ENCODE measurements around the gene LIMS1.
"Not testable (repeated sequence)": the region's sequence is repeated elsewhere in the genome, so short reads cannot be mapped to it uniquely, and the experiment has no call there.

LIMS1 gene

GRCh38 chr2:108589372-108589771 lies 55.1 kb downstream of the LIMS1 start:
- DNase-seq, result no peak

DNA sequence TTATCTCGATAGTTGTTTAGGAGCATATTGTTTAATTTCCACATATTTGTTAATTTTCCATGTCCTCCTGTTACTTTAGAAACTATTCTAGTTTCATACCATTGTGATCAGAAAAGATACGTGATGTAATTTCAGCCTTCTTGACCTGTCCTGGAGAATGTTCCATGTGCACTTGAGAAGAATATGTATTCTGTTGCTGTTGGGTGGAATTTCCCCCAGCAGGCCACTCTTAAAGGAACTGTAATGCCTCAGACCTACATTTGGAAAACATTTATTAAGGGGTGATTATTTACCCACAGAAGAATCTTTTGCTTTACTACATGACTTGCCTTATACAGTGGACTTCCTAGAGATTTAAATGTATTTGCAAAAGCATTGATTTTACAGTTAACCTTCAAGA lies 55.5 kb downstream of the LIMS1 start:
- no peak for DNase-seq

- no peak for DNase-seq
Observed at GRCh38 chr2:108591163-108591562, 56.9 kb downstream of the LIMS1 start.

DNA sequence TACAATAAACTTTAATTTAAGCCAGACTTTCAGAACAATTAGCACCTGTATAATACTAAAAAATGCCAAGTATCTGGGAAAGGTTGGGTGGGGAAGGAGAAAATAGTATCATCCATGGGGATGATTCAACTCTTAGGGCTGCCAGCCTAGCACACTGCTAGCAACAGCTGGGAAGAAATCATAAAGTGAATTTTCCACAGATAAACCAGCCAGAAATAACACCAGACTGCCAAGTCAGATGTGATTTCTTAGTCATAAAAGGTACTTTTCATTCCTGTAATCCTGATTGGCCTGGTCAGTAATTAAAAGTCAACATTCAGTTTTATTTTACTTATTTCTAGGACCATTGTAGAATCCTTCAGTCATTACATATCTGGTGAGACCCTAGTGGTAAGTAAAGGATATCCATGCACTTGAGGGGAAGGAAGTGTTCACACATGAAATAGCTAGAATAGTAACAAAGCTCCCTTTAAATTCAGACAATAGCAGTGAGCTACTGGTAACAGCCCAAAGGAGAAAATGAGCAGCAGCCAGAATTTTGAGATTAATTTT lies 59.4 kb downstream of the LIMS1 start:
- DNase-seq, result no peak

DNA sequence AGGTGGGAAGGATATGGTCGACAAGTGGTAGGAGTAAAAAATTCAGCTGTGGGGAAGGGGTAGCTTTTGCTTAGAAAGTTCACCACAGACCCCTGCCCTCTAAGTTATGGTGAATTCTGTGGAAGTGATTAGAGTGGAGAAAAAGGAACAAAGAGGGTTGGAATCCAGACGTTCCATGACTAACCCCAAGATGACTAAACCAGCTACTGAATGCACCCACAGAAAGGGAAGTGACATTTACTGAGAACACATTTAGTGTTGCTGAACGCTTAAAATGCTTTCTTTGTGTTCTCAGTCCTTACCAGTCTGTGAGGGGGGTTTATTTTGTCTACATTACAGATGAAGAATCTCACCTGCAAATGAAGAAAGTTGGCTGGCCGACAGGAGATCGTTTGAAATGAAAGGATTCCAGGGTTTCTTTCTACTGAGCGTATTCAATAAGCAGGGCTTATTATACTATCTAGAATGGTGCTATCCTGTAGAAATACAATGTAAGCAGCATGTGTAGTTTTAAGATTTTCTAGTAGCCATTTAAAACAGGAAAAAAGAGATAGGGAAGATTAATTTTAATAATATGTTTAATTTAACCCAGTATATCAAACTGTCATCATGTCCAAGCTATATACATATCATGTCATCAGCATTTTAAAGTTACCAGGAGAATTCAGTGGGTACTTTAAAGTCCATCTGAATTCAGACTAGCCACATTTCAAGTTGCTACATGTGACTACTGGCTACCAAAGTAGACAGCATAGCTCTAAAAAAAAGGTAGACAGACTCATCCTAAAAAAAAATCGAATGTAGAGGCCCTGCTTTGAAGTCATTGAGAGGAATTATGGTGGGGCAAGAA lies 60.1 kb downstream of the LIMS1 start:
- DNase-seq, result no peak

DNA sequence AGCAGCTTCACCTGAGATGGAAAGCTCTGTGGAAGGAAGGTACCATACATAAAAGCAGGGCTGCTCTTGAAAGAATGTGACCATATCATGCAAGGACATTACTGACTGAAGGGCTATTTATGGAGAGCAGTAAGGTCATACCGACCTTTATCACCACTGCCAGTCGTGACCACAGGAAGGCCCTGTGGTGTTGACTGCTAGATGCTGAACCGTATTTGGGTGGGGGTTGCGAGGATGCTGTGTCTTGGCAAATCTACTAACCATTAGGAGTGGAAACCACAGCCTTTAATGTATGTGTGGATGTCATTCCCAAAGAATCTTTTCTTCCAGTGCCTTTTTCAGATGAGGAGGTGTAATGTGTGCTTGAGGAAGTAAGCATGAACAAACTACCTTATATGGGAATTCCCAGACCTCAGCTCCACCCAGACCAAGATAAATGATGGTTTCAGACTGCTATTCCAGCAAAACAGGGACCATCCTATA lies 60.8 kb downstream of the LIMS1 start:
- DNase-seq, result no peak

DNA sequence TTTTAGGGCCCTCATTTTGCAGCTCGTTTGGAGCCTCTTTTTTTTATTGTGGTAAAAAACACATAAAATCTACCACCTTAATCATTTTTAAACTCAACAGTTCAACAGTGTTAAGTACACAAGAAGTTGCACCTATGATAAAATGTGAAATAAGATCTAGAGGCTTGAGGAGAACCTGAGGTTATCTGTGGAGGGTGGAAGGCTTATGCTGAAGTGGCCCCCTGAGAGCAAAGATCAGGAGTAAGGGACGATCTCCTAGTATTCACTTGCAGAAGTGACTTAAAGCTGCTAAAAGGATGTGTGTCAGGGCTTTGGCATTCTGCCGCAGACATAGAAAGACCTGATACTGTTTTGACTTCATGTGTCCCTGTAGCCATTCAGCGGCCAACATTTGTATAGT lies 61.5 kb downstream of the LIMS1 start:
- not testable (repeated sequence) for DNase-seq

DNA sequence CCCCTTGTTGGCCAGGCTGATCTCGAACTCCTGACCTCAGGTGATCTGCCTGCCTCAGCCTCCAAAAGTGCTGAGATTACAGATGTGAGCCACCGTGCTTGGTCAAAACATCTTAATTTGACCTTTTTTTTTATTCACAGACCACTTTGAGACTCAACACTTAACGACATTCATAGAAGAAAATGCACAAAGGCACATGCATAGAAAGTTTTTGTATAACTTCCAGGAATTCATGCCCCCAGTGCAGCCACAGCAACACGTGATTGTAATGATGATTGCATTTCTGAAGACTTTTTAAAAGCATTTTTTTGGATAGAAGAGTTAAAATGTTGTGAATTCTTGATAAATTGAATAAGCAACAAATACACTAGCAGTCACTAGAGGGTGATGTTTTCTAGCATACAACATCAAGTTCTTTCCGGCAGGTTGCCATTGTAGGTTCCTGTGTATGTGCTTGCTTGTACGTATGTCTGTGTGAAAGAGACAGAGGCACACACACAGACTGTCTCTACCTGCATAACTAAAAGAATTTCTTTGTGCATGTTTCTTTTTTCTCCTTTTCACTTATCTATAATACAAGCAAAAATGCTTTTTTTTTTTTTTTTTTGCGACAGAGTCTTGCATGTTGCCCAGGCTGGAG lies 63.0 kb downstream of the LIMS1 start:
- DNase-seq, result not testable (repeated sequence)

DNA sequence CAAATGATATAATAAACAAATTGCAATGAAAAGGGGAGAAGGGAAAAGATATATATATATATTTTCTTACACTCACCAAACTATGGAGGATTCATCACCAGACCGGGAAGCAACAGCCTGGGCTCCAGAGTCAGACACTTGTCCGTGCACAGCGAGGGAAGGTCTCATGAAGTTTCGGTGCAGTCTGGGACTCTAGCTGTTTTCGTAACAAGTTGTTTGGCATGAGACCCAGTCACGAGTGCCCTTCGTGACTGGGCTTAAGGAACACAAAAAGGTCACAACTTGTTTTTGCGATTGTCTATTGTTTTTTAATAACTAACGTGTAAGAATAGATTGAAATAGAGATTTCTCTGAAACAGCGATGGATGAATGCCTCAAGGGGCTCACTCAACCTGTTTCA lies 66.9 kb downstream of the LIMS1 start:
- not testable (repeated sequence) for DNase-seq

DNA sequence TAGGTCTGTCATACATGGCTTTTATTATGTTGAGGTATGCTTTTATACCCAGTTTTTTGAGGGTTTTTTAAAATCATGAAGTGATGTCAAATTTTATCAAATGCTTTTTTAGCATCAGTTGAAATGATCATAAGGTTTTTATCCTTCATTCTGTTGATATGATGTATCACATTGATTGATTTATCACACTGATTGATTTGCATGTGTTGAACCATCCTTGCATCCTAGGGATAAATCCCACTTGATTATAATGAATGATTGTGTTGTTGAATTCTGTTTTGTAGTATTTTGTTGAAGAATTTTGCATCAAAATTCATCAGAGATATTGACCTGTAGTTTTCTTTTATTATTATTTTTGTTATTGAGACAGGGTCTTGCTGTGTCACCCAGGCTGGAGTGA lies 68.2 kb downstream of the LIMS1 start:
- DNase-seq, result no peak

DNA sequence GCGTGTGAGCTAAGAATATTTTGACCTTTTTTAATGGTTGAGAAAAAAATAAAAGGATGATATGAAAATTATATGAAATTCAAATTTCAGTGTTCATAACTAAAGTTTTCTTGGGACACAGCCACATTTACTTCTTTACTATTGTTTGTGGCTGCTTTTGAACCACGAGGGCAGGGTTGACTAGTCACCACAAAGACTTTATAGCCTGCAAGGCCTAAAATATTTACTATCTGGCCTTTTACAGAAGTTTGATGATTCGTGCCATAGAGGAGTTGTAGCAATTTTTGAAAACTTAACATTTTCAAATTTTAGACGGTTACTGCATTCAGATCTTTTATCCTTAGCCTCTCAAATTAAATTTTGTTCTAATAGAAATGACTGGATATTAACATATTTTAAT lies 69.9 kb downstream of the LIMS1 start:
- DNase-seq, result no peak

GRCh38 chr2:108605947-108606346 lies 71.7 kb downstream of the LIMS1 start:
- DNase-seq, result no peak

DNA sequence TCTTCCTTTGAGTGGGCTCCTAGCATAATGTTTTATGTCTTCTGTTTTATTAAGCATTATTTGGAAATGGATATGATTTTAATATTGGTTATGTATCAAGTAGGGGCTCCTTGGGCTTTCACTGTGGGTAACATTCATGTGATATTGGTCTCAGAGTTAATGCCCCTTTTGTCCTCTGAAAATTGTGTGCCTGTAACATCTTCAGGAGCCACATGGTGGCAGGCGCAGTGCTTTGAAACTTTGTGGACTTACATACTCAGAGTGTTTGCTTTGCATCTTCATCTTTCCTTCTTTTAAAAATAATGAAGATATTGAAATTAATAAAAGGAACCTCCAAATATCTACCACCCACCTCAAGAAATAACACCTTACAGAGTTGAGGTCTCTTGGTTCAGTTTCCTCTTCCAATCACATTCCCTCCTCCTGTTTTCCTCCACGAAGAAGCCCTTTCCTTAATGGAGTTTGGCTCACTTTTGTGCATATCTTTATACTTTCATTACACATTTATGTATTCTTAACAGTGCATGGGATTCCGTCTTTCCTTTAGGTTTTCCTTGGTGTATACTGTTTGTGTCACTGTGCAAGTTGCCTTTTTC lies 73.5 kb downstream of the LIMS1 start:
- DNase-seq, result no peak

GRCh38 chr2:108611021-108611420 lies 76.8 kb downstream of the LIMS1 start:
- no peak for DNase-seq

- no peak for DNase-seq
Observed at GRCh38 chr2:108612153-108612513, 77.9 kb downstream of the LIMS1 start.

GRCh38 chr2:108612514-108613183 lies 78.4 kb downstream of the LIMS1 start:
- no peak for DNase-seq

GRCh38 chr2:108613261-108614042 lies 79.2 kb downstream of the LIMS1 start:
- DNase-seq, result no peak

DNA sequence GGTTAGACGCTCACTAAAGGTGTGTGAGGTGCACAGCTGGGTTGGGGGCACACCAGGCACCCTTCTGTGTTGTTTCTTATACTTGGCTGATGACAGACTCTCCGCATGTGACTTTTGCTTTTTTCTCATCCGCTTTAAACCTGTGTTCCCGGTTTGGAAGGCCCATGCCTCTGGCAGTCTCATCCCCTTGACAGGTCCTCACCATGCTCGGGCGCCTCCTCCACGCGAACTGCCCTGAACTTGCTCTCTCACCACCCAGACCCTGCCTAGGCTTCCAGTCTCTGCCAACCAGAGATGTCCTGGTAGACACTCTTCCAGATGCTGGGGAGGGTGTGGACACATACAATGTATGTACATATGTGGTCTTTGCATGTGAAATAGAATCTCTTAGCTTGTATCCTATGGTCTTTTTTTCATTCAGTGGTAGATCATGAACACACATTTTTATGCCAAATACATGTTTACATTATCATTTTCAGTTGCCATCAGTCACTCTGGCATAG lies 79.8 kb downstream of the LIMS1 start:
- no peak for DNase-seq

DNA sequence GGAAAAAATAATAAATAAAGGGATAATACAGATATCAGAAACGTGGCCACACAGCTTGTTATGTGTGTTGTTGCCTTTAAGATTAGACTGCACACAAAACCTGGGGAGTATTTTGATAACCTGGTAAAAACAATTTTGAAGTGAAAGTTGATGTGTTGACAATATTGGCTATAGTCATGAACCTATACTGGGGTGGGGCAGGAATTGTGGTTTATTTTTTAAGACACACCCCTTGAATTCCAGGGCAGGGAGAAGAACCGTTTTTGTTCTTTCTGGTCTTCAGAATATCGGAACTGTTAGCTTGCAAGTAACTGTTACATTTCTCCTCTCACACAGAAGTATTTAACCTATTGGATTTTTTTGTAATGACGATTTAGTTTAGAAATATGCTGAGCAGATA lies 80.4 kb downstream of the LIMS1 start:
- no peak for DNase-seq

- no peak for DNase-seq
Observed at GRCh38 chr2:108615480-108616090, 81.3 kb downstream of the LIMS1 start.

DNA sequence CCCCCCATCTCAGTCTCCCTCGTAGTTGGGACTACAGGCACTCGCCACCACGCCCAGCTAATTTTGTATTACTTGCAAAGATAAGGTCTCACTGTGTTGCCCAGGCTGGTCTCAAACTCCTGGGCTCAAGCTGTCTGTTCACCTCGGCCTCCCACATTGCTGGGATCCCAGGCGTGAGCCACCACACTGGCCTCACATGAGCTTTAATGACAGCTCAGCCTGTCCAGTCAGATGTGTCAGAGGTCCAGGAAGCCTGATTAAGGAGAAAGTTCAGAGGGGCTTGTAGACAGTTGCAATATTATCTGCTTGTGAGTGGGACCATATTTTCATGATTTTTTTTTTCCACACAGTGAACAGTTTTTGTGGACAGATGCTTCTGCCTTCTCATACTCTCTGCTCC lies 82.0 kb downstream of the LIMS1 start:
- DNase-seq, result no peak

DNA sequence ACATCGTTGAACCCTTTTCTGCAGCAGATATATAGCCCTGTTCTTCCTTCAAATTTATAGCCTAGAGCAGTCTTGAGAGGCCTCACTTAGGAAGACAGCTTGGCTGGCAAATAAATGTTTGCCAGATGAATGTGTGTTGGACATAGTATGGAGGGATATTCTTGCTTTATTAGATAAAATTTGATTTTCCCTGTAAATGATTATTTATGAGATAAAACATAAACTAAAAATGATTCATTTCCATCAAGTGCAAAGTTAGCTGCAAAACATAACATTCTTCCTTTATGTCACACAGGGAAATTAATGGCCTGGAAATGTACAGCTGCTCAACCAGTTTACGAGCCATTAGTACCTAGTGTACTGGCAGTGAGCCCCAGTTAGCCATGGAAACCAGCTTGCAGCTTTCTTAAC lies 82.5 kb downstream of the LIMS1 start:
- DNase-seq, result no peak

All from NCI-H510A (cell line).